ENCODE data around the gene CNNM4.

- no peak for TF ChIP-seq CTCF (IDR thresholded peaks at IDR 0.05)
- TF ChIP-seq POLR2AphosphoS5 (IDR thresholded peaks at IDR 0.05) = no peak
Measured at GRCh38 chr2:96847586-96847985, 86.9 kb downstream of the CNNM4 start.
